ENCODE measurements around the gene ST6GALNAC5.

ST6GALNAC5 gene

GRCh38 chr1:76933847-76934815, 66.9 kb downstream of the ST6GALNAC5 start:
- TF ChIP-seq CTCF (conservative IDR thresholded peaks at IDR 0.05; ENCODE audit: low read depth, low read length), result no peak
- no peak for DNase-seq (ENCODE audit: low read depth)
- no peak overlapping the region for H3K4me3 ChIP-seq (ENCODE audit: low read depth, low read length)

GRCh38 chr1:76938304-76938703, 71.0 kb downstream of the ST6GALNAC5 start:
- H3K4me3 ChIP-seq (ENCODE audit: low read depth, low read length), result no peak overlapping the region
- no peak for TF ChIP-seq CTCF (conservative IDR thresholded peaks at IDR 0.05; ENCODE audit: low read depth, low read length)
- no peak for DNase-seq (ENCODE audit: low read depth)

GRCh38 chr1:76939050-76939816, 72.0 kb downstream of the ST6GALNAC5 start:
- H3K4me3 ChIP-seq (ENCODE audit: low read depth, low read length), result no peak overlapping the region
- DNase-seq (ENCODE audit: low read depth), result peak; percentile 72
- TF ChIP-seq CTCF (conservative IDR thresholded peaks at IDR 0.05; ENCODE audit: low read depth, low read length), result no peak

- TF ChIP-seq CTCF (conservative IDR thresholded peaks at IDR 0.05; ENCODE audit: low read depth, low read length), result no peak
- DNase-seq (ENCODE audit: low read depth), result no peak
- no peak overlapping the region for H3K4me3 ChIP-seq (ENCODE audit: low read depth, low read length)
Observed at GRCh38 chr1:76939817-76940216, 72.5 kb downstream of the ST6GALNAC5 start.

- no peak overlapping the region for H3K4me3 ChIP-seq (ENCODE audit: low read depth, low read length)
- TF ChIP-seq CTCF (conservative IDR thresholded peaks at IDR 0.05; ENCODE audit: low read depth, low read length), result no peak
- no peak for DNase-seq (ENCODE audit: low read depth)
Observed at GRCh38 chr1:76940571-76941335, 73.5 kb downstream of the ST6GALNAC5 start.

GRCh38 chr1:76942549-76942948, 75.3 kb downstream of the ST6GALNAC5 start:
- DNase-seq (ENCODE audit: low read depth), result peak; percentile 12
- H3K4me3 ChIP-seq (ENCODE audit: low read depth, low read length), result no peak overlapping the region
- no peak for TF ChIP-seq CTCF (conservative IDR thresholded peaks at IDR 0.05; ENCODE audit: low read depth, low read length)
